Prostate gland (tissue), 2 donors: ENCODE measurements around the gene TRPC3. TPM values are rescaled to one million over a fixed set of nuclear protein-coding genes. Genes with fewer than 3 reads are reported as not detected.

Source experiments
- DNase-seq: peaks from one replicate; pipeline ENCODE4 v3.0.0-alpha.2; 2019; ENCODE audit warnings: low spot score
- H3K27ac ChIP-seq, 2 donors: fragments of 200-600 bp; sonication (generic); 2 replicates each; pipeline ENCODE4 v1.5.1; 2017 to 2019
- H3K27me3 ChIP-seq: fragments of 200-600 bp; sonication (generic); replicated peaks from 2 replicates; pipeline ENCODE4 v1.5.1; 2019; ENCODE audit not compliant: insufficient read depth
- H3K36me3 ChIP-seq, 2 donors: fragments of 200-600 bp; sonication (generic); 1 replicate in 1 of 2; 2 replicates in 1 of 2; pipeline versions ENCODE4 v1.5.1 to v1.8.1; 2017 to 2019
- H3K4me1 ChIP-seq: fragments of 200-600 bp; sonication (generic); replicated peaks from 2 replicates; pipeline ENCODE4 v1.5.1; 2019
- H3K4me3 ChIP-seq, 2 donors: fragments of 200-600 bp; sonication (generic); 2 replicates each; pipeline ENCODE4 v1.5.1; 2017 to 2019
- H3K9me3 ChIP-seq: fragments of 200-600 bp; sonication (generic); 2 replicates; pipeline ENCODE4 v1.5.1; 2017
- POLR2A ChIP-seq: fragments of 450-650 bp; IDR thresholded peaks from one replicate; pipeline ENCODE4 v1.6.1; 2016; ENCODE audit warnings: antibody characterized with exemption, mild to moderate bottlenecking
- POLR2AphosphoS5 ChIP-seq: sonication (generic); formaldehyde crosslinking; IDR thresholded peaks from one replicate; pipeline ENCODE4 v1.6.1; 2017; ENCODE audit warnings: antibody characterized with exemption
- WGBS: methylation state at CpG from one replicate; pipeline ENCODE4 v1.1.5; 2018; 5-methylcytosine and 5-hydroxymethylcytosine counted together
- intact Hi-C: fragments of 100-400 bp; cut with DNase I; formaldehyde crosslinking; loops from one replicate; pipeline ENCODE4 v1.14.2; 2022
- total RNA-seq, 2 donors: library from RNA; depleted of rRNA; stranded (reverse); fragments of >200 nt; gene quantifications; one replicate each; pipeline ENCODE4 v1.1.0, GENCODE V29; 2016
- TF ChIP-seq, protein P1 (sequence below), 4 experiments: fragments of 200-600 bp in 2 of 4; fragments of 450-650 bp in 2 of 4; sonication (generic) in 2 of 4; IDR thresholded peaks; 1 replicate in 3 of 4; 2 replicates in 1 of 4; pipeline ENCODE4 v1.5.1; 2016 to 2019; ENCODE audit warnings: antibody characterized with exemption in 4 of 4, mild to moderate bottlenecking in 2 of 4, moderate library complexity in 2 of 4

The TRPC3 gene
- total RNA-seq, 2 donors from 2014 or later: 1.5 TPM; not detected in 1

GRCh38 chr4:121938282-121939092 is 13.4 kb downstream of the TRPC3 start:
- intact Hi-C loops: no loop called here
- no peaks in the 10 kb centered on the region for H3K36me3 ChIP-seq

GRCh38 chr4:121936101-121936500 is 15.8 kb downstream of the TRPC3 start:
- intact Hi-C loops: no loop called here
- WGBS: 79% methylated on average over 4 of the region's 4 CpGs
- no peak overlapping the region for H3K4me3 ChIP-seq
- no peak overlapping the region for H3K27ac ChIP-seq
- no peaks in the 10 kb centered on the region for H3K27me3 ChIP-seq
- no peaks in the 10 kb centered on the region for H3K36me3 ChIP-seq
- no peaks in the 10 kb centered on the region for H3K4me1 ChIP-seq
- H3K9me3 ChIP-seq: no peaks in the 10 kb centered on the region
- TF ChIP-seq POLR2A (no peak), POLR2AphosphoS5 (no peak)
- TF ChIP-seq, protein P1, sequence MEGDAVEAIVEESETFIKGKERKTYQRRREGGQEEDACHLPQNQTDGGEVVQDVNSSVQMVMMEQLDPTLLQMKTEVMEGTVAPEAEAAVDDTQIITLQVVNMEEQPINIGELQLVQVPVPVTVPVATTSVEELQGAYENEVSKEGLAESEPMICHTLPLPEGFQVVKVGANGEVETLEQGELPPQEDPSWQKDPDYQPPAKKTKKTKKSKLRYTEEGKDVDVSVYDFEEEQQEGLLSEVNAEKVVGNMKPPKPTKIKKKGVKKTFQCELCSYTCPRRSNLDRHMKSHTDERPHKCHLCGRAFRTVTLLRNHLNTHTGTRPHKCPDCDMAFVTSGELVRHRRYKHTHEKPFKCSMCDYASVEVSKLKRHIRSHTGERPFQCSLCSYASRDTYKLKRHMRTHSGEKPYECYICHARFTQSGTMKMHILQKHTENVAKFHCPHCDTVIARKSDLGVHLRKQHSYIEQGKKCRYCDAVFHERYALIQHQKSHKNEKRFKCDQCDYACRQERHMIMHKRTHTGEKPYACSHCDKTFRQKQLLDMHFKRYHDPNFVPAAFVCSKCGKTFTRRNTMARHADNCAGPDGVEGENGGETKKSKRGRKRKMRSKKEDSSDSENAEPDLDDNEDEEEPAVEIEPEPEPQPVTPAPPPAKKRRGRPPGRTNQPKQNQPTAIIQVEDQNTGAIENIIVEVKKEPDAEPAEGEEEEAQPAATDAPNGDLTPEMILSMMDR (IDR thresholded peaks at IDR 0.05): no peak
- no peak for DNase-seq

More at GRCh38 chr4:121938282-121939092, 13.4 kb downstream of the TRPC3 start:
- no peak for TF ChIP-seq POLR2AphosphoS5
- TF ChIP-seq, protein P1 (IDR thresholded peaks at IDR 0.05): no peak
- no peak for TF ChIP-seq POLR2A
- Histone ChIP-seq H3K4me1 (no peaks in the 10 kb centered on the region), H3K27ac (no peak overlapping the region), H3K9me3 (no peaks in the 10 kb centered on the region), H3K27me3 (no peaks in the 10 kb centered on the region), H3K4me3 (no peak overlapping the region)
- 56% methylated on average over 5 of the region's 5 CpGs for WGBS
- DNase-seq: no peak

GRCh38 chr4:121934635-121935034 is 17.2 kb downstream of the TRPC3 start:
- no peaks in the 10 kb centered on the region for H3K27me3 ChIP-seq
- no peaks in the 10 kb centered on the region for H3K4me1 ChIP-seq
- intact Hi-C loops: no loop called here
- no peak for DNase-seq
- TF ChIP-seq, protein P1 (IDR thresholded peaks at IDR 0.05): no peak
- TF ChIP-seq POLR2AphosphoS5: no peak
- TF ChIP-seq POLR2A: no peak
- H3K9me3 ChIP-seq: no peaks in the 10 kb centered on the region
- no peak overlapping the region for H3K4me3 ChIP-seq
- no peak overlapping the region for H3K27ac ChIP-seq
- WGBS: 82% methylated on average over 1 of the region's 1 CpG
- no peaks in the 10 kb centered on the region for H3K36me3 ChIP-seq

DNA sequence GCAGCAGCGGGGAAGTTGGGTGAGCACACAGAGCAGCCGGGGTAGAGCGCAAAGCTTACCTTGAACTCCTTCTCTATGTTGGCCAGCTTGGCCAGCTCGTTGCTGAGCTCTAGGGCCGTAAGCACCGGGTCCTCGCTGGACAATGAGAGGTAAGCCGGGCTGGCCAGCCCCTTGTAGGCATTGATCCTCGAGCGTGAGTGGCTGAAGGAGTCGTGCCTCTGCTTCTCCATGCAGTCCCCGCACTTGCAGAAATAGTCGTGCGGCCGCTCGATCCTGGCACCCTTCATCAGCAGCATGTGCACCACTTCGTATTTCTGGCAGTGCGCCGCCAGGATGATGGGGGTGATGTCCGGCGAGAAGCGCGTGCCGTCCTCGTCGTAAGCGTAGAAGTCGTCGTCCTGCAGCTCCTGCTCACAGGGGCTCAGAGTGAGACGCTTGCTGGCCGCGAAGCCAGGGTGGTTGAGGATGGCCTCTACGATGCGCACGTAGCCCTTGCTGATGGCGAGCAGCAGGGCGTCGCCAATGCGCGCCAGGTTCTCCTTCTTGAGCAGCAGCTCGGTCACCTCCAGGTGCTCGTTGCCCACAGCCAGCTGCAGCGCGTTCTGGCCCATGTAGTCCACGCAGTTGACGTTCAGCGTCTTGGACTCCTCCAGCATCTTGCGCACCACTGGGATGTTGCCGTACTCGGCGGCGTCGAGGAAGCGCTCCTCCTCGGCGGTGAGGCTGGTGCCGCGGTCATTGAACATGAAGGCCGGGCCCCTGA is 19.5 kb downstream of the TRPC3 start:
- Histone ChIP-seq H3K36me3 (no peaks in the 10 kb centered on the region), H3K27me3 (no peaks in the 10 kb centered on the region), H3K4me3 (no peak overlapping the region), H3K4me1 (no peaks in the 10 kb centered on the region), H3K27ac (no peak overlapping the region), H3K9me3 (no peaks in the 10 kb centered on the region)
- intact Hi-C loops: no loop called here
- 78% methylated on average over 40 of the region's 59 CpGs for WGBS
- TF ChIP-seq, protein P1 (IDR thresholded peaks at IDR 0.05): no peak
- no peak for TF ChIP-seq POLR2AphosphoS5
- TF ChIP-seq POLR2A: no peak
- no peak for DNase-seq
